NB4 (cell line): Measurements from ENCODE around the gene TMEM88.
A peak's percentile ranks its signal among the peaks of the same experiment; 100 is the strongest.

Source experiments
- MYC ChIP-seq: IDR thresholded peaks from 2 replicates; pipeline ENCODE4 v1.6.1; 2011; ENCODE audit warnings: low read depth, low read length
- POLR2A ChIP-seq: IDR thresholded peaks from 2 replicates; pipeline ENCODE4 v1.6.1; 2011; ENCODE audit warnings: mild to moderate bottlenecking; ENCODE audit not compliant: insufficient read length; ENCODE audit errors: extremely low read depth
- TF ChIP-seq, protein P1 (sequence below): IDR thresholded peaks from one replicate; pipeline ENCODE4 v1.5.1; 2012; ENCODE audit warnings: low read depth, low read length

DNA sequence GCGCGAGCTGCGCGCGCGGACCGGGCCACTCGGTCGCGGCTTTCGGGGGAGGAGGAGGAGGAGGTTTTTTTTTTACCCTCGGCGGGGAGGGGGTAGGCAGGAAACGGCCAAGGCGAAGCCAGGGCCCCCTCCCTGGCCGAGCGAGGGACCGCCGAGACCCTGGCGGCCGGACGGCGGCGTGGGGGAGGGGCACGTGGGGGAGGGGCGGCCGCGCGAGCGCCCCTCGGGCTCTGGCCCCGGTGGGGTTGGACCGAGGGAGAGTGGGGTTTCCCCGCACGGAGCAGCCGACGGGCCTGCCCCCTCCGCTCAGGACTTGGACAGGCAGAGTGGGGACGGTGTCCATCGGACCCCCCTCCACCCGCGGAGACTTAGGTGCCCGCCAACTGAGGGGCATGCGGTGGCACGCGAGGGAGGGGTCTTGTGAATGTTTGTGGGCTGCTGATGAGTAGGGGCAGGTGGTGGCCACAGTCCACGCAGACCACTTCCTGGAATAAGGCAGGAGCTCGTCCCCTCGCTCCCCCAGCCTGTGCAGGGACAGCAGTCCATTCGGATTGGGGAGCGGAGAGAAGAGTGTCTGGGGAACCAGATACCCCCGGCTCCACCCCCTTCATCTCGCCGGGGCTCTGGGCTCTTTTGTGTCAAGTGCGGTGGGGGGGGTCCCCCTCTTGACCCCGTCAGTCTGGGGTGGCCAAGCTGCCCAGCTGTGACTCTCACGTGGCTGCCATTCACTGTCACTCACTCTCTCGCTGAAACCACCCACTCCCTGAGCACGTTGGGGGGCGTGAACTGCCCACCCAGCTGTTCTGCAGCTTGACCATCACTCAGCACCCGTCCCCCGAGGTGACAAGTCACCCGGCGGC, 30.7 kb downstream of the TMEM88 start:
- TF ChIP-seq POLR2A (peak; percentile 28), MYC (0 out of 2 replicates have a peak, but pooled peaks have one; percentile 5)
- TF ChIP-seq, protein P1, sequence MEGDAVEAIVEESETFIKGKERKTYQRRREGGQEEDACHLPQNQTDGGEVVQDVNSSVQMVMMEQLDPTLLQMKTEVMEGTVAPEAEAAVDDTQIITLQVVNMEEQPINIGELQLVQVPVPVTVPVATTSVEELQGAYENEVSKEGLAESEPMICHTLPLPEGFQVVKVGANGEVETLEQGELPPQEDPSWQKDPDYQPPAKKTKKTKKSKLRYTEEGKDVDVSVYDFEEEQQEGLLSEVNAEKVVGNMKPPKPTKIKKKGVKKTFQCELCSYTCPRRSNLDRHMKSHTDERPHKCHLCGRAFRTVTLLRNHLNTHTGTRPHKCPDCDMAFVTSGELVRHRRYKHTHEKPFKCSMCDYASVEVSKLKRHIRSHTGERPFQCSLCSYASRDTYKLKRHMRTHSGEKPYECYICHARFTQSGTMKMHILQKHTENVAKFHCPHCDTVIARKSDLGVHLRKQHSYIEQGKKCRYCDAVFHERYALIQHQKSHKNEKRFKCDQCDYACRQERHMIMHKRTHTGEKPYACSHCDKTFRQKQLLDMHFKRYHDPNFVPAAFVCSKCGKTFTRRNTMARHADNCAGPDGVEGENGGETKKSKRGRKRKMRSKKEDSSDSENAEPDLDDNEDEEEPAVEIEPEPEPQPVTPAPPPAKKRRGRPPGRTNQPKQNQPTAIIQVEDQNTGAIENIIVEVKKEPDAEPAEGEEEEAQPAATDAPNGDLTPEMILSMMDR: no peak
